ENCODE measurements around the gene NALCN.

The NALCN gene

DNA sequence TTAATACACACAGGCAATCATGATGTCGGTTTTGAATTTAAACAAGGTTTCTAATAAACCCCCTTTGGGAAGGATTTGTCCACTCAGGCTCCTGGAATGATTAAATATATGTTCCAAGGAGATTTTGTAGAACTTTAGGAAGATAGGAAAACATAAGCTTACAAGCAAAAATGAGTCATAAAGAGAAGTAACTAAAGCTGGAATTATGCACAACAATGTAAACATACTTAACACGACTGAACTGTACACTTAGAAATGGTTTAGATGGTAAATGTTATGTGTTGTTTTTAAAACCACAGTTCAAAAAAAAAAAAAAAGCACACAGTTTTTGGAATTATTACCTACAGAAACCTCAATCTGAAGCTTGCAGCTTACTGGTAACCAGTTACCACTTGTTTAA is 304.4 kb downstream of the NALCN start:
- Histone ChIP-seq H3K9ac (ENCODE audit: low read depth, low read length) (no peak overlapping the region), H3K36me3 (ENCODE audit: insufficient read depth, low read length) (no peaks in the 10 kb centered on the region), H3K4me3 (ENCODE audit: low read length) (no peak overlapping the region), H3K9me3 (replicated peaks; ENCODE audit: low read length) (no peaks in the 10 kb centered on the region), H3K4me1 (ENCODE audit: control insufficient read depth, insufficient read depth, low read length) (no peaks in the 10 kb centered on the region), H3K27me3 (ENCODE audit: control insufficient read depth, insufficient read depth, low read length) (no peaks in the 10 kb centered on the region), H3K4me2 (ENCODE audit: low read length) (no peak overlapping the region)

DNA sequence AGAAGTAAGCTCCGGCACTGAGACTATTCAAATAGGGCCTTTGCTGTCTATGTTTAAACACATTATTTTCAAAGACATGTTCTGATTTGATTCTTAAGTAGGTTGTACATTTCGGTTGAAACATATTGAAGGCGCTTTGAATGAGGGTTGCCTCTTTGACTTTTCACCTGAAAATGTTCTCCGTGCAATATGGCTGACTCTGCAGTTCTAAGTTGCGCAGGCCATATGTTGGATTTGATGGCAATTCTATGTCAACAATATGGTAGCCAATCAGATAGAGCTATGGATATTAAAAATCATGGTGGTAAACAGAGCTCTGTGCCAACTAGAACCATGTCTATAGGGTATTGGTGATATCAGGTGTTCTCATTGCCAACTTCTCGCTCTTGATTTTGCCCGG is 307.3 kb downstream of the NALCN start:
- no peaks in the 10 kb centered on the region for H3K4me1 ChIP-seq (ENCODE audit: control insufficient read depth, insufficient read depth, low read length)
- H3K4me3 ChIP-seq (ENCODE audit: low read length), result no peak overlapping the region
- H3K9ac ChIP-seq (ENCODE audit: low read depth, low read length), result no peak overlapping the region
- no peaks in the 10 kb centered on the region for H3K36me3 ChIP-seq (ENCODE audit: insufficient read depth, low read length)
- H3K4me2 ChIP-seq (ENCODE audit: low read length), result no peak overlapping the region
- H3K27me3 ChIP-seq (ENCODE audit: control insufficient read depth, insufficient read depth, low read length), result no peaks in the 10 kb centered on the region
- H3K9me3 ChIP-seq (replicated peaks; ENCODE audit: low read length), result no peaks in the 10 kb centered on the region

- no peaks in the 10 kb centered on the region for H3K36me3 ChIP-seq (ENCODE audit: insufficient read depth, low read length)
- H3K4me3 ChIP-seq (ENCODE audit: low read length), result no peak overlapping the region
- H3K9ac ChIP-seq (ENCODE audit: low read depth, low read length), result no peak overlapping the region
- no peaks in the 10 kb centered on the region for H3K9me3 ChIP-seq (replicated peaks; ENCODE audit: low read length)
- no peak overlapping the region for H3K4me2 ChIP-seq (ENCODE audit: low read length)
- H3K27me3 ChIP-seq (ENCODE audit: control insufficient read depth, insufficient read depth, low read length), result no peaks in the 10 kb centered on the region
- no peaks in the 10 kb centered on the region for H3K4me1 ChIP-seq (ENCODE audit: control insufficient read depth, insufficient read depth, low read length)
Observed at GRCh38 chr13:101098873-101099272, 317.4 kb downstream of the NALCN start.

GRCh38 chr13:101092985-101093384 is 323.3 kb downstream of the NALCN start:
- Histone ChIP-seq H3K9ac (ENCODE audit: low read depth, low read length) (no peak overlapping the region), H3K4me1 (ENCODE audit: control insufficient read depth, insufficient read depth, low read length) (no peaks in the 10 kb centered on the region), H3K4me2 (ENCODE audit: low read length) (no peak overlapping the region), H3K36me3 (ENCODE audit: insufficient read depth, low read length) (no peaks in the 10 kb centered on the region), H3K4me3 (ENCODE audit: low read length) (no peak overlapping the region), H3K27me3 (ENCODE audit: control insufficient read depth, insufficient read depth, low read length) (no peaks in the 10 kb centered on the region), H3K9me3 (replicated peaks; ENCODE audit: low read length) (no peaks in the 10 kb centered on the region)

DNA sequence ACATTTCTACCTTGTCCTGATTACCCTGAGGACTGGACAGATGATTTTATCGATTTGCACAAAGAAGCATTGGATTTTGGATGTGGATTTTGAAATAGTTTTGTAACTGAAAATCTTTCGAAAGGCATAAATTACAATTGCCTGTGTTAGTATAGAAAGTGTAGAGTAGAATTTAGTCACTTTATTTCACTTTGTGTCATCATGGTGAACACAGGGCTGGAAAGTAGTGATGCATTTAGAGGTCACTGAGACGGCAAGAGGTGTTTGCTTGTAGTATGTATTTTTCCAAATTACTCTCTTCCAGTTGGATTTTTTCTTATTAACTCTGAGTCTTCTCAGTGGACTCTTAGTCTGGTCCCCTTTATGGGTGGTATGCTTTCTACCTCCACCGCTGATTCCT is 326.0 kb downstream of the NALCN start:
- no peaks in the 10 kb centered on the region for H3K27me3 ChIP-seq (ENCODE audit: control insufficient read depth, insufficient read depth, low read length)
- no peak overlapping the region for H3K4me2 ChIP-seq (ENCODE audit: low read length)
- no peaks in the 10 kb centered on the region for H3K36me3 ChIP-seq (ENCODE audit: insufficient read depth, low read length)
- H3K4me1 ChIP-seq (ENCODE audit: control insufficient read depth, insufficient read depth, low read length), result no peaks in the 10 kb centered on the region
- H3K9ac ChIP-seq (ENCODE audit: low read depth, low read length), result no peak overlapping the region
- H3K9me3 ChIP-seq (replicated peaks; ENCODE audit: low read length), result no peaks in the 10 kb centered on the region
- H3K4me3 ChIP-seq (ENCODE audit: low read length), result no peak overlapping the region

DNA sequence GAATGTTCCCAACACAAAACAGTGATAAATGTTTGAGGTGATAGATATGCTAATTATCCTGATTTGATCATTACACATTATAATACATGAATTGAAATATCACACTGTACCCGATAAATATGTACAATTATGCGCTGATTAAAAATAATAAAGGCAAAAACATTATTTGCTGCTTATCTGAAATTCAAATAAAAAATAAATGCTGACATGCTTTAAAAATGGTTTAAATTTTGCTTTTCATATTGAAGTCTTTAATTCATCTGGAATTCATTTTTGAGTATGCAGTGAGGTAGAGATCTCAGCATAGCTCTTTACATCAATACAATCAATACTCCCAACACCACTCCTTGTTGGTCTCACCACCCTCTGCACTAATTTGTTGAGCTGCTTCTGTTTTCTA is 330.8 kb downstream of the NALCN start:
- no peak overlapping the region for H3K9ac ChIP-seq (ENCODE audit: low read depth, low read length)
- H3K4me2 ChIP-seq (ENCODE audit: low read length), result no peak overlapping the region
- H3K4me3 ChIP-seq (ENCODE audit: low read length), result no peak overlapping the region
- H3K9me3 ChIP-seq (replicated peaks; ENCODE audit: low read length), result no peaks in the 10 kb centered on the region
- H3K4me1 ChIP-seq (ENCODE audit: control insufficient read depth, insufficient read depth, low read length), result no peaks in the 10 kb centered on the region
- H3K36me3 ChIP-seq (ENCODE audit: insufficient read depth, low read length), result no peaks in the 10 kb centered on the region
- no peaks in the 10 kb centered on the region for H3K27me3 ChIP-seq (ENCODE audit: control insufficient read depth, insufficient read depth, low read length)

- Histone ChIP-seq H3K36me3 (ENCODE audit: insufficient read depth, low read length) (no peaks in the 10 kb centered on the region), H3K4me3 (ENCODE audit: low read length) (no peak overlapping the region), H3K4me1 (ENCODE audit: control insufficient read depth, insufficient read depth, low read length) (no peaks in the 10 kb centered on the region), H3K9me3 (replicated peaks; ENCODE audit: low read length) (no peaks in the 10 kb centered on the region), H3K27me3 (ENCODE audit: control insufficient read depth, insufficient read depth, low read length) (no peaks in the 10 kb centered on the region), H3K9ac (ENCODE audit: low read depth, low read length) (no peak overlapping the region), H3K4me2 (ENCODE audit: low read length) (no peak overlapping the region)
Observed at GRCh38 chr13:101082441-101082840, 333.9 kb downstream of the NALCN start.

- Histone ChIP-seq H3K9me3 (replicated peaks; ENCODE audit: low read length) (no peaks in the 10 kb centered on the region), H3K9ac (ENCODE audit: low read depth, low read length) (no peak overlapping the region), H3K4me3 (ENCODE audit: low read length) (no peak overlapping the region), H3K36me3 (ENCODE audit: insufficient read depth, low read length) (no peaks in the 10 kb centered on the region), H3K4me1 (ENCODE audit: control insufficient read depth, insufficient read depth, low read length) (no peaks in the 10 kb centered on the region), H3K4me2 (ENCODE audit: low read length) (no peak overlapping the region), H3K27me3 (ENCODE audit: control insufficient read depth, insufficient read depth, low read length) (no peaks in the 10 kb centered on the region)
Observed at GRCh38 chr13:101080616-101081015, 335.7 kb downstream of the NALCN start.

- Histone ChIP-seq H3K9me3 (replicated peaks; ENCODE audit: low read length) (no peaks in the 10 kb centered on the region), H3K4me2 (ENCODE audit: low read length) (no peak overlapping the region), H3K27me3 (ENCODE audit: control insufficient read depth, insufficient read depth, low read length) (no peaks in the 10 kb centered on the region), H3K36me3 (ENCODE audit: insufficient read depth, low read length) (no peaks in the 10 kb centered on the region), H3K4me3 (ENCODE audit: low read length) (no peak overlapping the region), H3K9ac (ENCODE audit: low read depth, low read length) (no peak overlapping the region), H3K4me1 (ENCODE audit: control insufficient read depth, insufficient read depth, low read length) (no peaks in the 10 kb centered on the region)
Observed at GRCh38 chr13:101065329-101065728, 351.0 kb downstream of the NALCN start.

DNA sequence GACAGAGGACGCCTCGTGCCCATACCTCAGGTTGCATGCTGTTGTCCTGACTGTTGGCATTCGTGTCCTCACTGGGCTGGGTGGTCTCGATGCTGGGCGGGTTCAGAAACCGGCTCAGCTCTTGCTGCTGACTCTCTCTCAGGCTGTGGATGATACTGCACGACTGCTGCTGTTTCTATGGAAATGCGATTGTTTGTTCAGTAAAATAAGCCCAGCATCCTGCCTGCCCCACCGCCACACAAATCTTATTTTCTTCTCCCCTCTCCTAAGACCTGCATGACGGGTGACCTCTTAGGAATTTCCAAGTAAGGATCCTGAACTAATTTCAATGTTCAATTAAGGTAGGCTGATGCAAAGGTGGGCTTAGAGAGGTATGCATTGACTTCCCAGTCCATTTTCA is 356.5 kb downstream of the NALCN start:
- Histone ChIP-seq H3K27me3 (ENCODE audit: control insufficient read depth, insufficient read depth, low read length) (no peaks in the 10 kb centered on the region), H3K36me3 (ENCODE audit: insufficient read depth, low read length) (no peaks in the 10 kb centered on the region), H3K4me3 (ENCODE audit: low read length) (no peak overlapping the region), H3K9ac (ENCODE audit: low read depth, low read length) (no peak overlapping the region), H3K9me3 (replicated peaks; ENCODE audit: low read length) (no peaks in the 10 kb centered on the region), H3K4me2 (ENCODE audit: low read length) (no peak overlapping the region), H3K4me1 (ENCODE audit: control insufficient read depth, insufficient read depth, low read length) (no peaks in the 10 kb centered on the region)

GRCh38 chr13:101058841-101059240 is 357.5 kb downstream of the NALCN start:
- Histone ChIP-seq H3K36me3 (ENCODE audit: insufficient read depth, low read length) (no peaks in the 10 kb centered on the region), H3K4me3 (ENCODE audit: low read length) (no peak overlapping the region), H3K4me1 (ENCODE audit: control insufficient read depth, insufficient read depth, low read length) (no peaks in the 10 kb centered on the region), H3K9me3 (replicated peaks; ENCODE audit: low read length) (no peaks in the 10 kb centered on the region), H3K4me2 (ENCODE audit: low read length) (no peak overlapping the region), H3K9ac (ENCODE audit: low read depth, low read length) (no peak overlapping the region), H3K27me3 (ENCODE audit: control insufficient read depth, insufficient read depth, low read length) (no peaks in the 10 kb centered on the region)

GRCh38 chr13:101053301-101054093 is 362.8 kb downstream of the NALCN start:
- H3K9me3 ChIP-seq (replicated peaks; ENCODE audit: low read length), result no peaks in the 10 kb centered on the region
- H3K27me3 ChIP-seq (ENCODE audit: control insufficient read depth, insufficient read depth, low read length), result peaks cover 4% of the 10 kb centered on the region
- H3K4me2 ChIP-seq (ENCODE audit: low read length), result no peak overlapping the region
- H3K4me1 ChIP-seq (ENCODE audit: control insufficient read depth, insufficient read depth, low read length), result no peaks in the 10 kb centered on the region
- H3K4me3 ChIP-seq (ENCODE audit: low read length), result no peak overlapping the region
- H3K9ac ChIP-seq (ENCODE audit: low read depth, low read length), result no peak overlapping the region
- no peaks in the 10 kb centered on the region for H3K36me3 ChIP-seq (ENCODE audit: insufficient read depth, low read length)
